Astrocyte of the spinal cord (primary cell): Measurements from ENCODE around the gene PRKX.
"Not testable (repeated sequence)": the region's sequence is repeated elsewhere in the genome, so short reads cannot be mapped to it uniquely, and the experiment has no call there.

Source experiments
- DNase-seq: peaks from one replicate; pipeline ENCODE4 v3.0.0; 2011; ENCODE audit warnings: low read depth, low spot score
- H3K4me3 ChIP-seq: 2 replicates; pipeline ENCODE4 v1.5.1; 2011; ENCODE audit warnings: low read depth, mild to moderate bottlenecking, low read length, moderate library complexity
- in situ Hi-C: cut with HindIII; loops from 2 replicates; pipeline ENCODE4 v1.10.0; 2017; ENCODE audit warnings: low sequenced_read_pairs
- TF ChIP-seq, protein P1 (sequence below): IDR thresholded peaks from 2 replicates; pipeline ENCODE4 v1.5.1; 2012; ENCODE audit warnings: low read depth, mild to moderate bottlenecking, low read length, inconsistent platforms

PRKX gene

DNA sequence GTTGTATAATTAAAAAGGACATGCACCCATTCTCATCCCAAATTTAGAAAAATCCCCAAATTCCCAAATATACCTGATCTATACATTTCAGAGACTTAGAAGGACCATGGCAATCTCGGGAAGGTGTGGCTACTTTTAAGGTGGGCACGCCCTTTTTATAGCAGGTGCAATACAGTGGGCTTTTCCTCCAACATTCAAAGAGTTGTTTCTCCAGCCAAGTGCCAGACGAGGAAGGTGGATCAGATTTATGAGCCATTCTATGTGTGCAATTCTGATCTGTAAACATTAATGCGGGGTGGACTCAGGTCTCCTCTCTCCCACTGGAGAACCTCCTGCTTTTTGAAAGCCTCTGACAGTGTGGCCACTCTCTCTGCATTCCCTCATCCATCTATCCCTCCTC lies 33.8 kb downstream of the PRKX start:
- no peak for DNase-seq
- in situ Hi-C loops, result no loop called here
- TF ChIP-seq, protein P1, sequence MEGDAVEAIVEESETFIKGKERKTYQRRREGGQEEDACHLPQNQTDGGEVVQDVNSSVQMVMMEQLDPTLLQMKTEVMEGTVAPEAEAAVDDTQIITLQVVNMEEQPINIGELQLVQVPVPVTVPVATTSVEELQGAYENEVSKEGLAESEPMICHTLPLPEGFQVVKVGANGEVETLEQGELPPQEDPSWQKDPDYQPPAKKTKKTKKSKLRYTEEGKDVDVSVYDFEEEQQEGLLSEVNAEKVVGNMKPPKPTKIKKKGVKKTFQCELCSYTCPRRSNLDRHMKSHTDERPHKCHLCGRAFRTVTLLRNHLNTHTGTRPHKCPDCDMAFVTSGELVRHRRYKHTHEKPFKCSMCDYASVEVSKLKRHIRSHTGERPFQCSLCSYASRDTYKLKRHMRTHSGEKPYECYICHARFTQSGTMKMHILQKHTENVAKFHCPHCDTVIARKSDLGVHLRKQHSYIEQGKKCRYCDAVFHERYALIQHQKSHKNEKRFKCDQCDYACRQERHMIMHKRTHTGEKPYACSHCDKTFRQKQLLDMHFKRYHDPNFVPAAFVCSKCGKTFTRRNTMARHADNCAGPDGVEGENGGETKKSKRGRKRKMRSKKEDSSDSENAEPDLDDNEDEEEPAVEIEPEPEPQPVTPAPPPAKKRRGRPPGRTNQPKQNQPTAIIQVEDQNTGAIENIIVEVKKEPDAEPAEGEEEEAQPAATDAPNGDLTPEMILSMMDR, result no peak

DNA sequence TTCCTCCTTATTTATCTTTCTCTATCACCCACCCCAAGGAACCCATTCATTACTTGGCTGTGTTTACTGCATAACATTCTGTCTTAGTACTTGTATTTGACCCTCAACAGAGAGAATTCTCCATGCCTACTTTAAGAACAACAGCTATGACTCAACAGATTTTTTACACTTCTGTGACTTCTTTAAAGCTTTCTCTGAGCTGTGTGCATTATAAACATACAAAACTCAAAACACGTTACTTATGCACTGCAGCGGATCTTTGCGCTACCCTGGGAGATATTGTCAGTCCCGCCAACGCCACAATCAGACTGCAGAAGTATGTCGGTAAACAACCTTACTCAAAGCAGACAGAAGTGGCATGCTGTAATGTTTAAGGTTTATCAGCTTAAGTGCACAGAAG lies 35.1 kb downstream of the PRKX start:
- in situ Hi-C loops, result no loop called here
- no peak overlapping the region for H3K4me3 ChIP-seq
- DNase-seq, result peak; percentile 18
- TF ChIP-seq, protein P1, result no peak

More for the DNA sequence above, 33.8 kb downstream of the PRKX start:
- no peak overlapping the region for H3K4me3 ChIP-seq

DNA sequence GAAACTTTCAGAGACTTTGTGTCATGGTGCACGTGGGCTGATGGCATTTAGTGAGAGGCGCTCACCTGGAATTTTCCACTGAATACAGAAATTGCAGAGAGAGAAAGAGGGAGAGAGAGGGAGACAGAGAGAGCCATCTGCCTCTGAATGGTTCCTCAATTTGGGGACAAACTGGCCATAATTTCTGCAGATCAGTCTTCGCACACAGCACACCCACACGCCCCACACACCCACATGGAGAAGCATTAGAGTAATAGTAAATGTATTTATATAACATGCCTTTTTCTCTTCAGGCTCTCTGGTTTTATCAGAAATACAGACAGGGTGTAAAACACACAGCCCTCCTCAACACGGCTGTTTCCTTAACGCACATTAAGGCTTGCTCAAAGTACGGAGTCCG lies 38.6 kb downstream of the PRKX start:
- in situ Hi-C loops, result no loop called here
- no peak for DNase-seq
- TF ChIP-seq, protein P1, result no peak

DNA sequence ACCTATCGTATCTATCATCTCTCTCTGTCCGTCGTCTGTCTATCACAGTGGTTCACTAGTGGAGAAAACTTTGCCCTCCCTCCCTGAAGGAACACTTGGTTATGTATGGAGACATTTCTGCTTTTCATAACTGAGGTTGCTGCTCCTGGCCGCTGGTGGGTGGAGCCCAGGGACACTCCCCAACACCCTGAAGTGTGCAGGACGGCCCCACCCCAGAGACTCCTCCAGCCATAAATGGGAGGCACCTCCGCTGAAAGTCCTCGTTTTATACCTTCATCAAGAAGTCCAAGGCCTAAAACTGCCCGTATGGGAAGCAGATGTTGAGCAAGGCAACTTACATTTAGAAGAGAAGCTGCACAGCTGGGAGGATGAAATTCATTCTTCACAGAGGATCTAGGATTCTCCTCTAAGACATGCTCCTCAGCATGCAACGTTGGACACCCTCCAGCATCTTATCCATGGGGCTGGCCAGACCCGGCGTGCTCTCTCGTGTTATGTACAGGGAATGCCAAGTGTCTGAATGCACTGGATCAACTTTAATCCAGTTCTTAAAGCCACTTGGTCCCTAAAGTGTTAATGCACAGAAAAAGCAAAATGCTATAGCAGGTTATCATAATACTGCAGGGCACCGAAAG lies 43.5 kb downstream of the PRKX start:
- H3K4me3 ChIP-seq, result no peak overlapping the region
- DNase-seq, result no peak
- in situ Hi-C loops, result no loop called here
- TF ChIP-seq, protein P1, result no peak

More for the DNA sequence above, 38.6 kb downstream of the PRKX start:
- H3K4me3 ChIP-seq, result no peak overlapping the region

DNA sequence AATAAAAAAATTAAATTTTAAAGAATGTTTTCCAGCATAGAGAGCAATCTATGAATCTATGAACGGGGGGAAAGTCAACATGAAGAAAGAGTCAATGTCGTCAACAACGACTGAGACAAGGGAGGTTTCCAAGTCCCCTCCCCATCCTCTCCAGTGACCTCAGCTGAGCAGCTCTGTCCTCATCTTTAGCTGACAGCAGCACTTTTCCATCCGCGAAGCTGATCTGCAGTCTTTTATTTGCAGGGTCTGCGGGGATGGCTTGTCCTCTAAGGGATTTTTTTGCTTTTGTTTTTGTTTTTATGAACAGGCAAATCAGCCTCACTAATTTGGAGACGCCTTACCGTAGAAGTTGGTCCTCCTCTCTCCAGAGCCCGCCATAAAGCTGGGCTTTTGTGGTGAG lies 46.5 kb downstream of the PRKX start:
- H3K4me3 ChIP-seq, result no peak overlapping the region
- in situ Hi-C loops, result no loop called here
- DNase-seq, result no peak
- TF ChIP-seq, protein P1, result no peak

DNA sequence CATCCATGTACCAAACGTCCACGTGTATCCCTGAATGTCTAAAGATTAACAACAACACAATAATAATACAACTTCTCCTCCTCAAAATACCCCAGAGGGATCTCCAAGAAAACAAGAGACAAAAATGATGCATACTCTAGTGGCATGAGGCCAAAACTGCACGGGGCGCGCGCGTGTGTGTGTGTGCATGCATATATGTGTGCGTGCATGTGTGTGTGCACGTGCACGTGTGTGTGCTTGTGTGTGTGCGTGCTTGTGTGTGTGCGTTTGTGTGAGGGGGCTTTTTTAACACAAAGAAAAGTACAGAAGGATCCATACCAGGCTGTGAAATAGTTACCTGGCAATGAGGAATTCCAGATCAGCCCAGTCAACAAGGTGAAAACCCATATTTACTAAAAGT lies 48.5 kb downstream of the PRKX start:
- in situ Hi-C loops, result no loop called here
- no peak overlapping the region for H3K4me3 ChIP-seq
- TF ChIP-seq, protein P1, result no peak
- no peak for DNase-seq

DNA sequence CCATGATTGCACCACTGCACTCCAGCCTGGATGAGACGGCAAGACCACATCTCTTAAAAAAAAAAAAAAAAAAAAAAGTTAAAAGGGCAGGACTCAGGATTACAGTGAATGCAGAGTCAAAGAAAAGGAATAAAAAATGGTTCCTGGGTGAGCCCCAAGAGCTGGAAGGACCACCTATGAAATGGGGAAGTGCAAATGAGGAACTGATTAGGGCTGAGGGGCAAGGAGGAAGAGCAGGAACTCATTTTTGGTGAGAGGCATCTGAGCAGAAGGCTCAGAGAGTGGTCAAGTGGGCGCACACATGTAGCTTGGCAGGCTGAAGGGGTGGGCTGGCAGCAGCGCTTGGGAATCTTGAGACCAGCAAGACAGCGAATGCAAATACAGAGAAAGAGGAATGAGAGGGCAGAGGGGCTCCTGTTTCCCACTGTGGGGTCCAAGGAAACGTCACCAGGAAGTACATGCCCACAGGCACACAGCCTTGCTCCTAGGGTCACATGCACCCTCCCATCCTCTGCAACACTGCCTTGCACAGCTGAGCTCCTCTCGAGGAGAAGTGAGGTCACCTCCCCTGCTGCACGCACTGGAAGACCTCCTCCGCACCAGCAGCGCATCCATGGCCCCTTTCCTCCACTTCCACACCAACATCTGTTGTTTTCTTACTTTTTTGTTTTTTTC lies 49.7 kb downstream of the PRKX start:
- DNase-seq, in situ Hi-C loops, H3K4me3 ChIP-seq: not testable (repeated sequence)
